Pancreas (tissue), 10 donors: ENCODE results near the gene WWOX. TPM values are rescaled to one million over a fixed set of nuclear protein-coding genes. Genes with fewer than 3 reads are reported as not detected.

Experiments used
- ATAC-seq, 4 donors: fragments of 200-7000 bp; cut with Tn5 transposase; one replicate each; pipeline versions ENCODE4 v1.8.0 to v1.9.1; 2020; ENCODE audit warnings: mild to moderate bottlenecking in 4 of 4, moderate library complexity in 4 of 4
- DNase-seq, 6 donors: peaks; one replicate each; pipeline ENCODE4 v3.0.0-alpha.2; 2020
- FAIRE-seq: peaks from 2 replicates; lab custom pipeline; 2012; peaks lifted over from hg19 to GRCh38; lab: Jason Lieb, UNC
- H3K27ac ChIP-seq, 4 donors: fragments of 200-600 bp; sonication (generic); 1 replicate in 3 of 4; 2 replicates in 1 of 4; pipeline versions ENCODE4 v1.5.0 to v1.8.0; 2020
- H3K27me3 ChIP-seq, 4 donors: fragments of 200-600 bp; one replicate each; pipeline ENCODE4 v1.8.0; 2021
- H3K36me3 ChIP-seq, 3 donors: fragments of 200-600 bp; sonication (generic) in 1 of 3; one replicate each; pipeline versions ENCODE4 v1.5.0 to v1.8.0; 2020 to 2021
- H3K4me1 ChIP-seq, 3 donors: fragments of 200-600 bp; one replicate each; pipeline ENCODE4 v1.8.0; 2021
- H3K4me3 ChIP-seq, 4 donors: fragments of 200-600 bp; sonication (generic) in 2 of 4; one replicate each; pipeline versions ENCODE4 v1.5.0 to v1.8.0; 2020 to 2021
- H3K9me3 ChIP-seq, 4 donors: fragments of 200-600 bp; one replicate each; pipeline ENCODE4 v1.8.0; 2021
- WGBS, 2 donors: extraction: QIAGEN DNeasy Blood & Tissue Kit; methylation state at CpG; one replicate each; pipeline ENCODE4 v1.1.7; 2013; 5-methylcytosine and 5-hydroxymethylcytosine counted together
- intact Hi-C, 3 donors: fragments of 100-400 bp; cut with DNase I; formaldehyde crosslinking; loops; one replicate each; pipeline versions ENCODE4 v1.11.1 to v1.14.2; 2022
- polyA plus RNA-seq, 2 donors: library from polyadenylated mRNA; stranded (reverse); fragments of 200-250 nt; gene quantifications; one replicate each; pipeline ENCODE4 v1.2.3, GENCODE V29; 2013
- total RNA-seq, 6 donors: library from RNA; stranded (reverse); fragmentation: NEBNext Ultra II Directional in 4 of 6; extraction: Animal tissue kit (Norgen Biotek cat#: 25700) in 4 of 6; gene quantifications; one replicate each; pipeline versions ENCODE4 v1.2.1 to v1.2.4, GENCODE V29; 2021 to 2023
- TF ChIP-seq, protein P1 (sequence below), 4 donors: fragments of 200-600 bp; sonication (generic) in 3 of 4; IDR thresholded peaks; one replicate each; pipeline versions ENCODE4 v1.5.0 to v1.8.0; 2021; ENCODE audit warnings: antibody characterized with exemption in 4 of 4
- donor health status: healthy with polysubstance abuse.
- donor health status: DM: no; HTN: no; CAD: no; lungs with moderate emphysema.
- donor health status: DM: no; HTN: no; CAD: no.
- donor health status: control.
- donor health status: control.
- donor health status: Bipolar disorder and iron deficiency.
- donor health status: DM: yes; HTN: yes; CAD: no.
- donor health status: DM: no; HTN: no; CAD: no.
- donor health status: DM: no; HTN: no; CAD: no.
- donor health status: DM: yes; HTN: yes; CAD: no.

WWOX gene
- total and polyA plus RNA-seq, 8 donors: 6.8 to 14.4 (median 10.8) TPM

DNA sequence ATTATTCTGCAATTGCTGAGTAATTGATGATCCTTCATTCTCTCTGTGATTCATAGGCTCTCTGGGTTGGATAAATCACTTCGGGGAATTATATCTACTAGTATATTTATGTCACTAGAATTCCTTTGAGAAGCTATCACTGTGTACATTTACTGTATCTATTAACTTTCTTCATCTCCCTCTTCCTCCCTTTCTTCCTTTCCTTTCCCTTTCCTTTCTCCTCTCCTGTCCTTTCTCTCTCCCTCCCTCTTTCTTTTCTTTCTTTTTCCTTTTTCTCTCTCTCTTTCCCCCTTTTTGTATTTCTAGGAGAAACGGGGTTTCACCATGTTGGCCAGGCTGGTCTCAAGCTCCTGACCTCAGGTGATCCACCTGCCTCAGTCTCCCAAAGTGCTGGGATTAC, 711.8 kb downstream of the WWOX start:
- FAIRE-seq: no peak
- TF ChIP-seq, protein P1, sequence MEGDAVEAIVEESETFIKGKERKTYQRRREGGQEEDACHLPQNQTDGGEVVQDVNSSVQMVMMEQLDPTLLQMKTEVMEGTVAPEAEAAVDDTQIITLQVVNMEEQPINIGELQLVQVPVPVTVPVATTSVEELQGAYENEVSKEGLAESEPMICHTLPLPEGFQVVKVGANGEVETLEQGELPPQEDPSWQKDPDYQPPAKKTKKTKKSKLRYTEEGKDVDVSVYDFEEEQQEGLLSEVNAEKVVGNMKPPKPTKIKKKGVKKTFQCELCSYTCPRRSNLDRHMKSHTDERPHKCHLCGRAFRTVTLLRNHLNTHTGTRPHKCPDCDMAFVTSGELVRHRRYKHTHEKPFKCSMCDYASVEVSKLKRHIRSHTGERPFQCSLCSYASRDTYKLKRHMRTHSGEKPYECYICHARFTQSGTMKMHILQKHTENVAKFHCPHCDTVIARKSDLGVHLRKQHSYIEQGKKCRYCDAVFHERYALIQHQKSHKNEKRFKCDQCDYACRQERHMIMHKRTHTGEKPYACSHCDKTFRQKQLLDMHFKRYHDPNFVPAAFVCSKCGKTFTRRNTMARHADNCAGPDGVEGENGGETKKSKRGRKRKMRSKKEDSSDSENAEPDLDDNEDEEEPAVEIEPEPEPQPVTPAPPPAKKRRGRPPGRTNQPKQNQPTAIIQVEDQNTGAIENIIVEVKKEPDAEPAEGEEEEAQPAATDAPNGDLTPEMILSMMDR (IDR thresholded peaks at IDR 0.05): no peak
- no peak for DNase-seq
- peaks cover 0 to 4% (median 0%) of the 10 kb centered on the region in 3 donors for H3K4me1 ChIP-seq
- no peaks in the 10 kb centered on the region for H3K9me3 ChIP-seq
- intact Hi-C loops: no loop called here
- no peaks in the 10 kb centered on the region for H3K27me3 ChIP-seq
- H3K36me3 ChIP-seq: no peaks in the 10 kb centered on the region
- no peak for ATAC-seq
- no peak overlapping the region for H3K27ac ChIP-seq
- H3K4me3 ChIP-seq: no peak overlapping the region
- WGBS, 2 donors: 74 to 78% methylated on average over 2 of the region's 2 CpGs

DNA sequence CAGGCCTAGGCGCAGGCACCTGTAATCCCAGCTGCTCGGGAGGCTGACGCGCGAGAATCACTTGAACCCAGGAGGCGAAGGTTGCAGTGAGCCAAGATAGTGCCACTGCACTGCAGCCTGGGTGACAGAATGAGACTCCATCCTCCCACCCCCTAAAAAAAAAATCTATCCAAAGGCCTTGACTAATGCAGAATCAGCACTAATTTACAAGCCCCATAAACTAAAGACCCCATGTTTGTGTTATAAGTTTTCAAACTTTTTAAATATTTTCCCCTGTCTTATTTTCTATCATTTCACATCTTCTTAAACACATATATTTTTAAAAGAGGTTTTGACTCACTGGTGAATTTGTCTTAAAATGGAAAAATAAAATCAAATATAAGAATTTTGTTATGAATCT, 713.1 kb downstream of the WWOX start:
- Histone ChIP-seq H3K27ac (no peak overlapping the region), H3K4me1 (peaks cover 5 to 10% (median 9%) of the 10 kb centered on the region in 3 donors), H3K4me3 (no peak overlapping the region), H3K9me3 (no peaks in the 10 kb centered on the region), H3K36me3 (no peaks in the 10 kb centered on the region), H3K27me3 (no peaks in the 10 kb centered on the region)
- FAIRE-seq (no peak), ATAC-seq (no peak), DNase-seq (no peak)
- TF ChIP-seq, protein P1 (IDR thresholded peaks at IDR 0.05): no peak
- intact Hi-C loops: no loop called here
- 98% methylated on average over 6 of the region's 6 CpGs for WGBS, 2 donors

DNA sequence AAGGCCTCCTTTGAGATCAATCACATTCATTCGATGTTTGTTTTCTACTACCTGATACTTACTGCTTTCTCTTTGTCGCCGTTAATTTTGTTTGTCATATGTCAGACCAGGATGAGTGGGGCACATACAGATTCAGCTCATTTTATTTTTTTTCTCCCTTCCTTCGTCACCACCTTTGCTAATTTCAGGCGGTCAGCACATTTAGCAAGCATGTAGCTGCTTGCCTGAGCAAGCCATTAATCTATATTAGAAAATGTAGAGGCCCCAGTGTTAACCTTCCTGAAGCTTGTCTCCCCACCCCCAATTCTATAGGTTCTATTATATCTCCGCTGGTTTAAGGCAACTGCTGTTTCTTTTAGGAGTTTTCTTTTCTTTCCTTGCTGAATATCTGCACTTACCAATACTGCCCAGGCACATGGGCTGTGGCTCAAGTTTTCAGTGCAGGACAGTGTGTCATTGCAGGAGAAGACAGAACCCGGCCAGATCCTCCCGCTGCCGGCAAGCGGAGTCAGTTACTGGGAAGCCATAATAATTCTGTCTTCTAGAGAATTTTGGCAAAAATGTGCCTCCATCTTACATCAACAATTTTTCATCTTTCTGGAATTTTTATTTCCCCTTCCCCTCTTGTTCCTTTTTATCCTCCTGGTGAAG, 714.3 kb downstream of the WWOX start:
- Histone ChIP-seq H3K9me3 (no peaks in the 10 kb centered on the region), H3K27me3 (no peaks in the 10 kb centered on the region), H3K36me3 (no peaks in the 10 kb centered on the region), H3K4me3 (no peak overlapping the region), H3K4me1 (peaks cover 5 to 13% (median 12%) of the 10 kb centered on the region in 3 donors), H3K27ac (no peak overlapping the region)
- DNase-seq (no peak), FAIRE-seq (no peak), ATAC-seq (no peak)
- intact Hi-C loops: no loop called here
- TF ChIP-seq, protein P1 (IDR thresholded peaks at IDR 0.05): no peak
- 78 to 80% methylated on average over 10 of the region's 10 CpGs for WGBS, 2 donors

DNA sequence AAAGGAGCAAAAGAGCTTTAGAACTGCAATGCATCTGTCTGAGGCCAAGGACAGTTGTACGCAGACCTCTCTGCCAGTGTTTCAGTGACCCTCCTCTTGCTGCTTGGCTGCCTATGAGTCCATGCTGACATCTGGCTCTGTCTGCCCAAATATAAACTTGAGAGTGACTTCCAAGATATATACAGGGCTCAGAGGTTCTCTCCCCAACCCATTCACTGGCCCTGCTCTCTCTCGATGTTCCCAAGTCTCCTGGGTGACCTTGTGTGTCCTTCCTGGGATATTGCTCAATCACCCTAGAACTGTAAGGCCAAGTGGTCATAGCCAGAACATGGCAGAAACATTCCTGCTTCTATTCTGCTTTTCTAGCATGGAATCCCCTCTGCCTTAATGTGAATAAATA, 716.3 kb downstream of the WWOX start:
- H3K27me3 ChIP-seq: no peaks in the 10 kb centered on the region
- intact Hi-C loops: no loop called here
- no peaks in the 10 kb centered on the region for H3K9me3 ChIP-seq
- H3K36me3 ChIP-seq: no peaks in the 10 kb centered on the region
- DNase-seq (no peak), FAIRE-seq (no peak), ATAC-seq (peak in 1 of 4 donors; percentile 23)
- H3K4me3 ChIP-seq: no peak overlapping the region
- TF ChIP-seq, protein P1 (IDR thresholded peaks at IDR 0.05): no peak
- 51 to 57% methylated on average over 2 of the region's 2 CpGs for WGBS, 2 donors
- peaks cover 5 to 13% (median 12%) of the 10 kb centered on the region in 3 donors for H3K4me1 ChIP-seq
- H3K27ac ChIP-seq: peak overlapping the region in 1 of 4 donors; percentile 28

DNA sequence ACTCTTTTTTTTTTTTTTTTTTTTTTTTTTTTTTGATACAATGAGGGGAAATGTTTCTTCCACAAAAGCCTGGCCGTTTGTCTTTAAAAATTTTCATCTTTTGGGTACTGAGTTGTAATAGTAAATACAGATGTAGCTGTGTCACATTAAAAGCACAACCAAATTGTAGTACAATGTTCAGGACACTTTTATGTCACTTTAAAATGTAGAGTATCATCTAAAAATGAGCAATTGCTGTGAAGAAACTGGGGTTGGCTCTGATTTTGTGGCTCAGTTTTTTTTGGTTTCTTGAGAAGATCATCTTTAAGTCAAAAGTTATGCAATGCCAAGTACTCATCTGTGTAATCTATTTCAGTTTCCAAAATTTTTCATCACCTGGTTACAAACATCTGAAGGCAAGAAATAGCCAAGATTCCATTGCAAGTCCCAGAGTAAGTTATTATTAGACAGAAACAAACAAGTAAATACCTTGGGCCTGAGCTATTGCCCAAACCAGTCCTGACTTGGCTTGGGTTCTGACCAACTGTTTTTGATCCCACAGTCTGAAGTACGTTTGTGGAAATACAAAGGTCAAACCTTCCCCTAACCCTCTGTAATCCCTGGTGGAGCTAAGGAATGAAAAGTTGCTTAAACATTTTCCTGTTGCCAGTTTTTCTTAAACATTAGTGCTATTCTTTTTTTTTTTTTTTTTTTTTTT, 717.2 kb downstream of the WWOX start:
- WGBS, 2 donors: 43 to 45% methylated on average over 2 of the region's 2 CpGs
- no peak overlapping the region for H3K4me3 ChIP-seq
- DNase-seq (peak in 3 of 6 donors; percentile 51 to 60 (median 52)), FAIRE-seq (peak; percentile 34), ATAC-seq (peak; percentile 92 to 97 (median 94))
- TF ChIP-seq, protein P1 (IDR thresholded peaks at IDR 0.05): no peak
- H3K27me3 ChIP-seq: no peaks in the 10 kb centered on the region
- no peak overlapping the region for H3K27ac ChIP-seq
- no peaks in the 10 kb centered on the region for H3K9me3 ChIP-seq
- peaks cover 5 to 13% (median 12%) of the 10 kb centered on the region in 3 donors for H3K4me1 ChIP-seq
- intact Hi-C loops: no loop called here
- no peaks in the 10 kb centered on the region for H3K36me3 ChIP-seq
